ENCODE data around the gene DENND11.
"Not testable (repeated sequence)": the region's sequence is repeated elsewhere in the genome, so short reads cannot be mapped to it uniquely, and the experiment has no call there.

Gene DENND11

DNA sequence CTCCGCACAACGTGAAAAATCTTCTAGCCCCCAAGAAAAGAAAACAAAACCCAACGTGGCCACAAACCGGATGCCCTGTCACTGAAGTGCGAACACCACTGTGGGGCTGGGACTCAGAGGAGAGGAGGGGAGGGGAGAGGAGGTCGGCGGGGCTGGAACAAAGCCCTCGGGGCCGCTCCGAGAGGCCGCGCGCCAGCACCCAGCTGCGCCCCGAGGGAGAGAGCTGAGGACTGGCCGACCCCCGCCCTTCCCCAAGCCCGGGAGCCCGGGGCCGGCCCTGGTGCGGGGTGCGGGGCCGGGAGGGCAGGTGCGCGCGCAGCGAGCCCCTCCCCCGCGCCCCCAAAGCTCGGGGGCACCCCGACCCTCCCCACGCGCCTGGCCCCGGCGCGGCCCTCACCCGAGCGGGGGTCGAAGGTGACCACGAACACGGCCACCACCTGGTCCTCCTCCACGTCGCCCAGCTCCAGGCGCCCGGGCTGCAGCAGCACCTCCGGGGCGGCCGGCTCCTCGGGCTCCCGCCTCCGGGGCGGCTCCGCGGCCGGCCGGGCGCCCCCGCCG, 398 bp downstream of the DENND11 start:
- Histone ChIP-seq H2AFZ (ENCODE audit: low read depth, low read length) (no peak overlapping the region), H3K4me1 (ENCODE audit: insufficient read depth, low read length) (peaks cover 21% of the 10 kb centered on the region), H3K9me3 (ENCODE audit: low read length) (no peaks in the 10 kb centered on the region), H3K27me3 (ENCODE audit: insufficient read depth, low read length) (no peaks in the 10 kb centered on the region), H3K36me3 (ENCODE audit: insufficient read depth, low read length) (no peaks in the 10 kb centered on the region), H3K4me3 (ENCODE audit: low read length) (peak overlapping the region; percentile 96)

DNA sequence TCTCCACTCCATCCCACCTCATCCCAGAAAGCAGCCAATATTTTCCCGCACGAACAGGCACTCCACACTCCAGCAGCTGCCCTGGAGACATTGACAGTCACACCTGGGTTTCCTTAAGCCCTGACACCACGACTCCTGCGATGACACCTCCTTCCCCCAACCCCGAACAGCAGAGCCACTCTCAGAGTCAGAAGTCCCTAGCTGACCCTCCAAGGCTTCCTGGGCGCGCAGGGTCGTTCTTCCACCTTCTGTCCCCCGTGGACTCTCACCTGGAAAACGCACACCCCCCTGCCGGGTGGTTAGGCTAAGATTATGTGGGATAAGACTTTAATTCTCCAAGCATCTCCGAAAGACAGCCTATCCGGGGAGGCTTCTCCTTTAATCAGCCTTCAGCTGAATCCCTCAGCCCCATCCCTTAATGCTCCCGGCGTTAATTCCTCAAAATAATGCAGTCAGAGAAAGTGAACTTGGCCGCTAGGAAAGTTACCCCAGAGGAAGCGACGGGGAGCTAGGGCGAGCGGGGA, 1.1 kb downstream of the DENND11 start:
- Histone ChIP-seq H3K27me3 (ENCODE audit: insufficient read depth, low read length) (no peaks in the 10 kb centered on the region), H2AFZ (ENCODE audit: low read depth, low read length) (no peak overlapping the region), H3K4me1 (ENCODE audit: insufficient read depth, low read length) (peaks cover 23% of the 10 kb centered on the region)

DNA sequence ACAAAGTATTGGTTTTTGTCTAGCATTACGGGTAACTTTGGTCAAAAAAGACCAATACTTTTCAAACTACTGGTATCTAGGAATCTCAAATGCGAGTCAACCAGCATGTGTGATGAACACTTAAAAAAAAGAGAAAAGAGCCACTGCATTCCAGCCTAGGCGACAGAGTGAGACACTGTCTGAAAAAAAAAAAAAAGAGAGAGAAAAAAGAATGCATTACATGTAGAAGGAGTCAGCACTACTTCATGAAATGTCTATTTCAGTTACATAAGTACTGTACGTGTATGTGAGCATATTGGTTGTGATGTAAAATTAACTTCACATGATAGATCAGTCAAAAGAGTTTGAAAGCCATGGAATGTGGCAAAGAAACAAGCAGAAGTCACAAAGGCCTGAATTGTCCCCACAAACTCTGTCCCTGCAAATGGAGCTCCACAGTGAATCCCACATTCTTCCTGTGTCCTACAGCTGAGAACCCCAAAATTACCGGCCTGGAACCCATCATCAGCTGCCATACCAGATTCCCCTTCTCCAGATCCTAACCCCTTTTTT, 1.6 kb downstream of the DENND11 start:
- Histone ChIP-seq H3K27me3 (ENCODE audit: insufficient read depth, low read length) (no peaks in the 10 kb centered on the region), H3K36me3 (ENCODE audit: insufficient read depth, low read length) (no peaks in the 10 kb centered on the region), H3K4me3 (ENCODE audit: low read length) (peak overlapping the region; percentile 96), H3K4me1 (ENCODE audit: insufficient read depth, low read length) (peaks cover 28% of the 10 kb centered on the region), H3K9me3 (ENCODE audit: low read length) (no peaks in the 10 kb centered on the region), H2AFZ (ENCODE audit: low read depth, low read length) (no peak overlapping the region)

More for the DNA sequence above, 1.1 kb downstream of the DENND11 start:
- Histone ChIP-seq H3K36me3 (ENCODE audit: insufficient read depth, low read length) (no peaks in the 10 kb centered on the region), H3K4me3 (ENCODE audit: low read length) (peak overlapping the region; percentile 96), H3K9me3 (ENCODE audit: low read length) (no peaks in the 10 kb centered on the region)

DNA sequence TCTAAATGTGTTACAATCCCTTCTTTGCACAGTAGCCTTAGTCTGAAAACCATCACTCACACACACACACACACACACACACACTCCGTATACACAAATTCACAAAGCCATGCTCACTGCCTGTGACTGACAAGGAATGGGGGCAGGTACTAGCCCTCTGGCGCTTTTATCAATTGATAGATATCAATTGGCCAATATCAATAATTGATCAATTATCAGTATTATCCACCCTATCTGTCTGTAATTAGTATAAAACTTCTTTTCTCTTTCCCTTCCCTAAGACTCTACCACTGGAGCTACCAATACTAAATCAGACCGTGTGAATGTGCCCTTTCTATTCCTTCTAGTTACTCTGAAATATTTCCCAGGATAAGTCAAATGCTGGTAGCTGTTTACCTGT, 2.1 kb downstream of the DENND11 start:
- H3K4me3 ChIP-seq (ENCODE audit: low read length) = no peak overlapping the region
- no peaks in the 10 kb centered on the region for H3K36me3 ChIP-seq (ENCODE audit: insufficient read depth, low read length)
- no peak overlapping the region for H2AFZ ChIP-seq (ENCODE audit: low read depth, low read length)
- H3K4me1 ChIP-seq (ENCODE audit: insufficient read depth, low read length) = peaks cover 28% of the 10 kb centered on the region
- H3K9me3 ChIP-seq (ENCODE audit: low read length) = no peaks in the 10 kb centered on the region
- H3K27me3 ChIP-seq (ENCODE audit: insufficient read depth, low read length) = no peaks in the 10 kb centered on the region

DNA sequence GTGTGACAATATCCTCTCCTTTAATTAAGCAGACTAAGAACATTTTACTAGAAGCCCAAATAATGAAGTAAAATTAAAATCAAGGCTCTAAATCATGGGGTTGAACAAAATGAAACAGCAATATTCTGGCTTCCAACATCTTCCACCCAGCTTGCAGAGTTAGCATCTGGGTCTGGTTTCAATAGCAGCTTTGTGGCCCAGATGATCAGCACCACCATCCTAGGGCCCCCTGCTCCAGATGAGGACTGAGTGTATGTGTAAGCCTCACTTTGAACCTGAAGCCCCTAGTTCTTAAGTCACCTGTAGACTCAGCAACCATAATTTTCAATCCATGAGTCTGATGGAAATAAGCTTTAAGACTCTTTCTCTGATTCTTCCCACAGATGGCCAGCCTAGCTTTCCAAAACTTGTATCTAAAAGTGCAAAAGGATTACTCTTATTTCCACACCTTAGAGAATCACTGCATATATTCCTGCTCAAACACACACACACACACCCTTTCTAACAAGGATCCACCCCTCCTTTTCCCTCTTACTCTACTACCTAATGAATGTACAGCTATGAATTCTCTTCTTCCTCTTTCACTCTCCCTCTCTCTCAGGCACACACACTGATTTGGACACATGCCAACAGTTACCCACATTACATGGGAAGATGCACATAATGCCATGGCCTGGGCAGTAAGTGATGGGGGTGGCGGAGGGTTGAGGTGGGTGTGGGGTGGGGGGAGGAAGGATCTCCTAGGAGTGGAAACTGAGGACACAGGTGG, 3.5 kb downstream of the DENND11 start:
- Histone ChIP-seq H3K4me3 (ENCODE audit: low read length) (no peak overlapping the region), H3K27me3 (ENCODE audit: insufficient read depth, low read length) (no peaks in the 10 kb centered on the region), H3K9me3 (ENCODE audit: low read length) (no peaks in the 10 kb centered on the region), H2AFZ (ENCODE audit: low read depth, low read length) (no peak overlapping the region), H3K4me1 (ENCODE audit: insufficient read depth, low read length) (peaks cover 28% of the 10 kb centered on the region), H3K36me3 (ENCODE audit: insufficient read depth, low read length) (no peaks in the 10 kb centered on the region)

DNA sequence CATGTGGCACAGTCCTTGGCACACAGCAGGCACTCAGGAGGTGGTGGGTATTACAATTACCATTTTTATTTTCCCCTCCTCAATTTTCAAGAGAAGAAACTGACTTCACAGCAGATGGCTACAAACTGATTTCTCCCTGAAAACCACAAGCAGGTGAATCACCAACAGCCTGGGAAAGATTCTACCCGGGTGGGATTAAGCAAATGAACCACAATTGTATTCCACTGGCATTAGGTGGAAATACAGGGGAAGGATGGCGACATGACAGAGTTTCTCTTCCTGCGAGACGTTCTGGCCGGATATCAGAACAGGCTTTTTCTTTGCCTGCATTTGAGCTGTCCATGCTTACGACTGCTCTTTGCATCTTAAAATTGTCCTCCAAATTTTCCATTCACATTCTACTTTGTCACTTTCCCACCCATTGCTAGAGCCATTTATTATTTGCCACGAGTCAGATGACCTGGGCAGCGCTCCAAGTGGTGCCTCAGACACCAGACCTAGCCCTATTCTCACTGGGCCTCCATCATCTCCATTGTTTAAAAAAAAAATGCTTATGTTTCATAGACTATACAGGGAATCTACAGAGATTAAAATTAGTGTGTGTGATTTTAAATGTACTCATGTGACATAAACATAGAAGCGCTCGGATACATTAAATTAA, 4.6 kb downstream of the DENND11 start:
- Histone ChIP-seq H3K36me3 (ENCODE audit: insufficient read depth, low read length) (no peaks in the 10 kb centered on the region), H2AFZ (ENCODE audit: low read depth, low read length) (no peak overlapping the region), H3K27me3 (ENCODE audit: insufficient read depth, low read length) (no peaks in the 10 kb centered on the region), H3K4me1 (ENCODE audit: insufficient read depth, low read length) (peaks cover 23% of the 10 kb centered on the region), H3K9me3 (ENCODE audit: low read length) (no peaks in the 10 kb centered on the region), H3K4me3 (ENCODE audit: low read length) (no peak overlapping the region)

DNA sequence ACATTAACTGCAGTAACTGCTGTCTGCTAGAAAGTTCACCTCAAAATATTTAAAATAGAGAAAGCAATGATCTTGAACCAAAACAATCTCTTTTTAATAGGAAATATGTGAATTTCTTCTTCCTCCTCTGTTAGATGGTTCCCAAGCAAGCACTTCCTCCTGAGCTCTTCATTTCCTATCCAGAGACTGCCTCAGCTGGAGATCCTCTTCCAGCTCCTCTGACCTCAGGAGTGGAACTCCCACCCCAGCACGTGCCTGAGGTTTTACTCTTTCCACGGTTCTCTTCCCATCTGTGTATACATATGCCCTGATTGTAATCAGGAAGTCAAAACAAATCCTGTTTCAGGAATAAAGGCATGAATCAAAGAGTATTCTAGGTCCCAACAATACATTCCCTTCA, 5.6 kb downstream of the DENND11 start:
- no peak overlapping the region for H3K4me3 ChIP-seq (ENCODE audit: low read length)
- H3K4me1 ChIP-seq (ENCODE audit: insufficient read depth, low read length) = peaks cover 21% of the 10 kb centered on the region
- H3K27me3 ChIP-seq (ENCODE audit: insufficient read depth, low read length) = no peaks in the 10 kb centered on the region

DNA sequence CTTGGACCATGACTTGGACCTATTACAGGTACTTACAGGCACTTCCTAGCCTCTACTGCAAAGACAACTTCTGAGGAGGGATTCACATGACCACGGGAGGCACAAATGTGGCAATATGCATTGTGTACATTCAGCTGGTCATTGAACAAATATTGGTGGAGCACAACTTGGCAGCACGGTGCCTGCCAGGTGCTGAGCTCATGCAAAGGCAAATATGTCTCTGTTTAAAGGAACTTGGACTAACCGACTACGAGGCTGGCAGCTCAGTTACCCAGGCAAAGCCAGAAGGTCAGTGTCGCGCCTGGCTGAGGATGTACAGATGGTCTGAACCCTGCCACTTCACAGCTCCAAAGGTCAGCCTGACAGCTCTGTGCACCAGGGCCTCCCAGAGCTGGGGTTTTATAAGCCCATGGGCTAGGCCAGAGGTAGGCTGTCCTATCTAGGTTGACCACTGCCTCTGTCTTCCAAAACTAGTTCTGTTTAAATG, 6.1 kb downstream of the DENND11 start:
- Histone ChIP-seq H3K4me3 (ENCODE audit: low read length) (no peak overlapping the region), H2AFZ (ENCODE audit: low read depth, low read length) (no peak overlapping the region), H3K4me1 (ENCODE audit: insufficient read depth, low read length) (peaks cover 18% of the 10 kb centered on the region), H3K36me3 (ENCODE audit: insufficient read depth, low read length) (no peaks in the 10 kb centered on the region), H3K9me3 (ENCODE audit: low read length) (no peaks in the 10 kb centered on the region), H3K27me3 (ENCODE audit: insufficient read depth, low read length) (no peaks in the 10 kb centered on the region)

More for the DNA sequence above, 5.6 kb downstream of the DENND11 start:
- H3K36me3 ChIP-seq (ENCODE audit: insufficient read depth, low read length) = no peaks in the 10 kb centered on the region
- H3K9me3 ChIP-seq (ENCODE audit: low read length) = no peaks in the 10 kb centered on the region
- H2AFZ ChIP-seq (ENCODE audit: low read depth, low read length) = no peak overlapping the region

DNA sequence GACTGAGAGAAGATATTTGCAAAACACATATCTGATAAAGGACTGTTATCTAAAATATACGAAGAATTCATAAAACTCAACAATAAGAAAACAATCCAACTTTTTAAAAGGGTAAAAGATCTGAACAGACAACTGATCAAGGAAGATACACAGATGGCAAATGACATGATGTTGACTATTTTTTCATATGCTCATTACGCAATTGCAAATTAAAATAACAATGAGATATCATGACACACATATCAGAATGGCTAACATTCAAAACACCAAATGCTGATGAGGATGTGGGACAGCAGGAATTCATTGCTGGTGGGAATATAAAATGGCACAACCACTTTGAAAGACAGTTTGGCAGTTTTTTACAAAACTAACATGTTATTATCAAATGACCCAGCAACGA, 8.9 kb downstream of the DENND11 start:
- H3K27me3 ChIP-seq (ENCODE audit: insufficient read depth, low read length) = no peaks in the 10 kb centered on the region
- H3K4me1 ChIP-seq (ENCODE audit: insufficient read depth, low read length) = peaks cover 7% of the 10 kb centered on the region
- H3K9me3 ChIP-seq (ENCODE audit: low read length) = no peaks in the 10 kb centered on the region
- no peak overlapping the region for H2AFZ ChIP-seq (ENCODE audit: low read depth, low read length)
- H3K36me3 ChIP-seq (ENCODE audit: insufficient read depth, low read length) = no peaks in the 10 kb centered on the region
- H3K4me3 ChIP-seq (ENCODE audit: low read length) = no peak overlapping the region

DNA sequence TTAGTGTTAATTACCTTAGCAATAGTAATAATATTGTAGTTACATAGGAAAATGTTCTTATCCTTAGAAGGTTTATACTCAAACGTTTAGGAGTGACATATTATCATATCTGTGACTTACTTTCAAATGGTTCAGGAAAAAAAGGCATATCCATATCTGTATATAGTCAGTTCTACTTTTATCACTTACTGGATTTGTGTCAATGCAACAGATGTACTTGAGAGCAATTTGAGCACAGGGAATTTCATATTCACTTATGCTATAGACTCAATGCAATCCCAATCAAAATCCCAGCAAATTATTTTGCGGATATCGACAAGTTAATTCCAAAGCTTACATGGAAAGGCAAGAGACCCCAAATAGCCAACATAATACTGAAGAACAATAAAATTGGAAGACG, 10.0 kb downstream of the DENND11 start:
- Histone ChIP-seq H3K9me3 (ENCODE audit: low read length) (no peaks in the 10 kb centered on the region), H3K4me1 (ENCODE audit: insufficient read depth, low read length) (peaks cover 7% of the 10 kb centered on the region), H2AFZ (ENCODE audit: low read depth, low read length) (no peak overlapping the region), H3K27me3 (ENCODE audit: insufficient read depth, low read length) (no peaks in the 10 kb centered on the region), H3K4me3 (ENCODE audit: low read length) (no peak overlapping the region), H3K36me3 (ENCODE audit: insufficient read depth, low read length) (no peaks in the 10 kb centered on the region)

DNA sequence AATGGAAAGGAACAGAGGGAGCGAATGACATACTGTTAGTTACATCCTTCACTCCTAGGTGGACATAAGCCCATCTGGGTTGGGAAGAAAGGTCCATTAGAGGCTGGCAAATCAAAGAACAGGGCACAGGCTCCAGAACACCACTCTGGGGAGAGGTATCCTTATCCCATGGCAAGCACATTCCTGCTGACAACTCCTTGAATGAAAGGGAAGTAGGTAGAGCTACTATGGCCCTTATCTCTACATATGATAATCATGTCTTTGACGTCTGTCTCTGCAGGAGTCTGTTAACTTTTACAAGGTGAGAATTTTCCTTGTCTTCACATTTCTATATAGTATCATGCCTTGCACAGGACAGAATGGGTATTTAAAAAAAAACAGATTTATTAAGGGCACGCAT, 10.4 kb downstream of the DENND11 start:
- Histone ChIP-seq H3K27me3 (ENCODE audit: insufficient read depth, low read length) (no peaks in the 10 kb centered on the region), H3K9me3 (ENCODE audit: low read length) (no peaks in the 10 kb centered on the region), H3K4me3 (ENCODE audit: low read length) (no peak overlapping the region), H3K4me1 (ENCODE audit: insufficient read depth, low read length) (peaks cover 7% of the 10 kb centered on the region), H3K36me3 (ENCODE audit: insufficient read depth, low read length) (peaks cover 2% of the 10 kb centered on the region), H2AFZ (ENCODE audit: low read depth, low read length) (no peak overlapping the region)

DNA sequence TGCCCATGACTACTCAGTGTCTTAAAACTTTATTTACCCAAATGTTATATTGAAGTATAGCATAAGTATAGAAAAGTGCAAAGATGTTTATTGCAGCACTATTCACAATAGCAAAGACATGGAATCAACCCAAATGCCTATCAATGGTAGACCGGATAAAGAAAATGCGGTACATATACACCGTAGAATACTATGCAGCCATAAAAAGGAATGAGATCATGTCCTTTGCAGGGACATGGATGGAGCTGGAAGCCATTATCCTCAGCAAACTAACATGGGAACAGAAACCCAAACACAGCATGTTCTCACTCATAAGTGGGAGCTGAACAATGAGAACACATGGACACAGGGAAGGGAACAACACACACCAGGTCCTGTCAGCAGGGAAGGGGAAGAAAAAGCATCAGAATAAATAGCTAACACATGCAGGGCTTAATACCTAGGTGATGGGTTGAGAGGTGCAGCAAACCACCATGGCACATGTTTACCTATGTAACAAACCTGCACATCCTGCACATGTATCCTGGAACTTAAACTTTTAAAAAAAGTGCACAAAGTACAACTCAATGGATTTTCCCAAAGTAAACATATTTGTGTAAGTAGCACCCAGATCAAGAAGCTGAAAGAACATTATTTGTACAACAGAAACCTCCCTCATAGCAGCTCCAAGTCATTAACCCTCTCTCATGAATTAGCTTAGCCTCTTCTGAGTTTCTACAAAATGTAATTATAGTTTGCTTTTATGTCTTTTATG, 12.7 kb downstream of the DENND11 start:
- not testable (repeated sequence) for H3K9me3 ChIP-seq (ENCODE audit: low read length); H3K4me1 ChIP-seq (ENCODE audit: insufficient read depth, low read length); H3K4me3 ChIP-seq (ENCODE audit: low read length); H2AFZ ChIP-seq (ENCODE audit: low read depth, low read length); H3K27me3 ChIP-seq (ENCODE audit: insufficient read depth, low read length)
- peaks cover 18% of the 10 kb centered on the region for H3K36me3 ChIP-seq (ENCODE audit: insufficient read depth, low read length)
